Nephron progenitor cell (in vitro differentiated cells): Measurements from ENCODE around the gene PPWD1.
A peak's percentile ranks its signal among the peaks of the same experiment; 100 is the strongest.

Experiments
- DNase-seq: peaks from one replicate; pipeline ENCODE4 v3.0.0; 2021
- H3K27ac Mint-ChIP-seq: 2 replicates; pipeline ENCODE4 v1.8.0; 2021; ENCODE audit warnings: mild to moderate bottlenecking, moderate library complexity, mixed read lengths
- H3K27me3 Mint-ChIP-seq: 2 replicates; pipeline ENCODE4 v1.8.0; 2021; ENCODE audit warnings: mild to moderate bottlenecking, low read depth, mixed read lengths; ENCODE audit not compliant: poor library complexity
- H3K36me3 Mint-ChIP-seq: 2 replicates; pipeline ENCODE4 v1.8.0; 2021; ENCODE audit warnings: low read depth, mixed read lengths
- H3K4me1 Mint-ChIP-seq: 2 replicates; pipeline ENCODE4 v1.8.0; 2021; ENCODE audit warnings: mixed read lengths
- H3K4me3 Mint-ChIP-seq: 2 replicates; pipeline ENCODE4 v1.8.0; 2021; ENCODE audit warnings: mild to moderate bottlenecking, moderate library complexity, mixed read lengths
- H3K9me3 Mint-ChIP-seq: 2 replicates; pipeline ENCODE4 v1.8.0; 2021; ENCODE audit warnings: mild to moderate bottlenecking, moderate library complexity, mixed read lengths
- TF ChIP-seq, protein P1 (sequence below): fragments of 200-600 bp; sonication (generic); IDR thresholded peaks from 2 replicates; pipeline ENCODE4 v1.5.0; 2021; ENCODE audit warnings: antibody characterized with exemption

Gene PPWD1

DNA sequence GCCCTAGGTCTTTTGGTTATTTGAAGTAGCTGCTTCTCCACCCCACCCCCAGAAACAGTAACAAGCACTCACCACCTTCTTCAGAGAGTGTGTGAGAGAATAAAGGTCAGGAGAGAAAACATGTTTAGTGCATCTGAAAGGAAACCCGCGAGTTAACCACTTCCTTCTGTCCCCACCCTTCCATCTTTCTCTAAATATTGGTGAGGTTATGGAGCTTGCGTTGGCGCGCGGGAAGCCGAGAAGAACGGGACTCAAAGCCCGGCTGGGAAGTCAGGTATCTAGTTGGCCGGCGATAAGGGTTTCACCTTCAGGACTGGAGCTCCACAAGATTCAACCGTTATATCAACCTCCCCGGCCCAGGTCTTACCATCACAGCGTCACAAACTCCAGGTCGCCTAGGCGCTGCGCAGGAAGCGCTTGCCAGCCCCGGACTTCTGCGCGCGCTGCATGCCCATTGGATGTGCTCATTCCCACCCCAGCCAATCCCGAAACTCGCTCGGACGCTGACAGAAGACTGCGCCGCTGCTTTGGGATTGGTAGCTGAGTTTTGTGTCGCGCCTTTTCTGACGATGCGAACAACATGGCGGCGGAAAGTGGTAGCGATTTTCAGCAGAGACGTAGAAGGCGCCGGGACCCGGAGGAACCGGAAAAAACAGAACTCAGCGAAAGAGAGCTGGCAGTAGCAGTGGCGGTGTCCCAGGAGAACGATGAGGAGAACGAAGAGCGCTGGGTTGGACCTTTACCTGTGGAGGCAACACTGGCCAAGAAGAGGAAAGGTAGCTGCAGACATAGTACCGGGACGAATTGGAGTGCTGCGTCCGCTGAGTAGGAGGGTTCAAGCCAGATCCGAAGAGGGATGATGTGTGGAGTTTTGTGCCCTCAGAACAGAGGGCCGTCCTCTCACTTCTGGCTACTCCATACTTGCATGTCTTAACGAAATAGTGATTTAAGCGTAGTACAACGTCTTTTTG lies at the start of gene PPWD1, which contains the start of gene CENPK:
Gene PPWD1 (plus strand): TSS at position 566 of the 971 bp plus-strand sequence. CDS start 15 bp downstream, at position 581.
Gene CENPK (minus strand): TSS at position 438 of the 971 bp plus-strand sequence. CDS start 8,261 bp downstream, outside the sequence.
- TF ChIP-seq, protein P1, sequence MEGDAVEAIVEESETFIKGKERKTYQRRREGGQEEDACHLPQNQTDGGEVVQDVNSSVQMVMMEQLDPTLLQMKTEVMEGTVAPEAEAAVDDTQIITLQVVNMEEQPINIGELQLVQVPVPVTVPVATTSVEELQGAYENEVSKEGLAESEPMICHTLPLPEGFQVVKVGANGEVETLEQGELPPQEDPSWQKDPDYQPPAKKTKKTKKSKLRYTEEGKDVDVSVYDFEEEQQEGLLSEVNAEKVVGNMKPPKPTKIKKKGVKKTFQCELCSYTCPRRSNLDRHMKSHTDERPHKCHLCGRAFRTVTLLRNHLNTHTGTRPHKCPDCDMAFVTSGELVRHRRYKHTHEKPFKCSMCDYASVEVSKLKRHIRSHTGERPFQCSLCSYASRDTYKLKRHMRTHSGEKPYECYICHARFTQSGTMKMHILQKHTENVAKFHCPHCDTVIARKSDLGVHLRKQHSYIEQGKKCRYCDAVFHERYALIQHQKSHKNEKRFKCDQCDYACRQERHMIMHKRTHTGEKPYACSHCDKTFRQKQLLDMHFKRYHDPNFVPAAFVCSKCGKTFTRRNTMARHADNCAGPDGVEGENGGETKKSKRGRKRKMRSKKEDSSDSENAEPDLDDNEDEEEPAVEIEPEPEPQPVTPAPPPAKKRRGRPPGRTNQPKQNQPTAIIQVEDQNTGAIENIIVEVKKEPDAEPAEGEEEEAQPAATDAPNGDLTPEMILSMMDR, result no peak
- Mint-ChIP-seq H3K27ac (peak within 1 kb of the TSS; percentile 100), H3K4me3 (peak within 1 kb of the TSS; percentile 97), H3K27me3 (peaks cover 6% of the 10 kb centered on the region), H3K36me3 (peaks cover 17% of the 10 kb centered on the region), H3K9me3 (no peaks in the 10 kb centered on the region), H3K4me1 (peaks cover 43% of the 10 kb centered on the region)
- DNase-seq, result peak; percentile 93

DNA sequence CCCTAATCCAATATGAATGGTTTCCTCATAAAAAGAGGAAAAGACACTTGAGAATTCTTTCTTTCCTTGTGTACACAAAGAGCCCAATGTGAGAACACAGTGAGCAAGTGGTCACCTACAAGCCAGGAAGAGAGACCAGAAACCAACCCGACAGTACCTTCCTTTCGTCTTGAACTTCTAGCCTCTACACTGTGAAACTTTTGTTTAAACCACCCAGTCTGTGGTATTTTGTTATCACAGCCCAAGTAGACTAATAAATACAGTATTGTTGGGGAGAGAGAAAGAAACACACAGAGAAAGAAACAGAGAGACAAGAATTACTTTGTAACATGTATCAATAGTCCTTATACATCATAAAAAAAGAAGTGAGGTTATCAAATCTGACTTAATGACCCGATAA lies 37.4 kb upstream of the PPWD1 start:
- TF ChIP-seq, protein P1, result no peak
- DNase-seq, result no peak
- H3K9me3 Mint-ChIP-seq, result no peaks in the 10 kb centered on the region
- H3K4me3 Mint-ChIP-seq, result no peak overlapping the region
- H3K4me1 Mint-ChIP-seq, result no peaks in the 10 kb centered on the region
- H3K27ac Mint-ChIP-seq, result peak overlapping the region; percentile 60
- peaks cover 74% of the 10 kb centered on the region for H3K36me3 Mint-ChIP-seq
- H3K27me3 Mint-ChIP-seq, result no peaks in the 10 kb centered on the region

GRCh38 chr5:65530904-65531303 lies 32.2 kb upstream of the PPWD1 start:
- DNase-seq, result no peak
- TF ChIP-seq, protein P1, result no peak

GRCh38 chr5:65535529-65535987 lies 27.5 kb upstream of the PPWD1 start:
- Mint-ChIP-seq H3K4me3 (no peak overlapping the region), H3K36me3 (peaks cover 50% of the 10 kb centered on the region)

More at GRCh38 chr5:65530904-65531303, 32.2 kb upstream of the PPWD1 start:
- Mint-ChIP-seq H3K4me1 (no peaks in the 10 kb centered on the region), H3K27me3 (no peaks in the 10 kb centered on the region), H3K9me3 (no peaks in the 10 kb centered on the region), H3K27ac (no peak overlapping the region), H3K4me3 (no peak overlapping the region), H3K36me3 (peaks cover 53% of the 10 kb centered on the region)

DNA sequence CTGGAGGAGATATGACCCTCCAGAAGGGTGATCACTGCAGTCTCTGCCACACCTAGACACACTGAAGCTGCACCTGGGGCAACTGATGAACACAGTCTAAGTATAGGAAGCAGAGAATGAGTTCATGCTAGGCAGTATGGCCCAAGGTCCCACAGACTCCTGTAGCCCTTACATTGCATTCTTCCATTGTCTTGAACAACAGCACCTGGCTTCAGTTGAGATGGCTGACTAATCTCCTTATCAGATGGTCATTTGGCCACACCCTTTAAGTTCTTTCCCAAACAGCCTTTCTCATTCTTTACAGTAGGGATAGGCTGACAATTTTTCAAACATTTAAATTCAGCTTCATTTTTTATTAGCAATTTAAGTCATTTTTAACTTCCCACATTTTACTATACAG lies 23.3 kb upstream of the PPWD1 start:
- Mint-ChIP-seq H3K36me3 (peaks cover 68% of the 10 kb centered on the region), H3K27me3 (no peaks in the 10 kb centered on the region), H3K4me1 (no peaks in the 10 kb centered on the region), H3K9me3 (no peaks in the 10 kb centered on the region), H3K27ac (no peak overlapping the region), H3K4me3 (no peak overlapping the region)
- DNase-seq, result no peak
- TF ChIP-seq, protein P1, result no peak

More at GRCh38 chr5:65535529-65535987, 27.5 kb upstream of the PPWD1 start:
- H3K9me3 Mint-ChIP-seq, result no peaks in the 10 kb centered on the region
- no peaks in the 10 kb centered on the region for H3K4me1 Mint-ChIP-seq
- DNase-seq, result no peak
- no peak overlapping the region for H3K27ac Mint-ChIP-seq
- no peaks in the 10 kb centered on the region for H3K27me3 Mint-ChIP-seq
- TF ChIP-seq, protein P1, result no peak
